B cell (primary cell): ENCODE measurements around the gene LITAFD. TPM values are rescaled to one million over a fixed set of nuclear protein-coding genes. Genes with fewer than 3 reads are reported as not detected.
"Not testable (repeated sequence)": the region's sequence is repeated elsewhere in the genome, so short reads cannot be mapped to it uniquely, and the experiment has no call there.

Source experiments
- ATAC-seq: fragments of 200-7000 bp; cut with Tn5 transposase; one replicate; pipeline ENCODE4 v1.10.0; 2021; ENCODE audit warnings: low read depth, mild to moderate bottlenecking, moderate number of reproducible peaks, moderate library complexity
- CTCF ChIA-PET: fragments of 350-600 bp; sonication (Branson Sonifier 250); formaldehyde crosslinking; loops from one replicate; lab custom pipeline; 2021; ENCODE audit warnings: antibody characterized with exemption, inconsistent platforms; lab: Charles Lee
- POLR2A ChIA-PET: fragments of 350-600 bp; sonication (Branson Sonifier 250); formaldehyde crosslinking; loops from one replicate; lab custom pipeline; 2021; ENCODE audit warnings: antibody characterized with exemption; lab: Charles Lee
- DNase-seq: peaks from one replicate; pipeline ENCODE4 v3.0.0; 2013
- H2AFZ ChIP-seq: 2 replicates; pipeline ENCODE4 v1.6.1; 2012; ENCODE audit warnings: mild to moderate bottlenecking, low read depth, low read length; ENCODE audit not compliant: insufficient read depth, poor library complexity, severe bottlenecking
- H3K27ac ChIP-seq, 2 donors: 1 replicate in 1 of 2; 2 replicates in 1 of 2; pipeline ENCODE4 v1.5.1; 2012 to 2013; ENCODE audit warnings: low read length in 2 of 2, mild to moderate bottlenecking in 2 of 2, moderate library complexity in 1 of 2
- H3K27me3 ChIP-seq, 4 experiments: fragments of 200-600 bp in 1 of 4; sonication (generic) in 1 of 4; replicated peaks in 1 of 4; 1 replicate in 2 of 4; 2 replicates in 2 of 4; pipeline versions ENCODE4 v1.6.1 to v1.7.0; 2013 to 2016; ENCODE audit warnings: low read length in 3 of 4, mild to moderate bottlenecking in 2 of 4, mixed read lengths in 1 of 4, moderate library complexity in 1 of 4; ENCODE audit not compliant: insufficient read depth in 4 of 4, control insufficient read depth in 3 of 4; ENCODE audit errors: control extremely low read depth in 1 of 4
- H3K36me3 ChIP-seq, 2 experiments: replicated peaks in 1 of 2; 1 replicate in 1 of 2; 2 replicates in 1 of 2; pipeline versions ENCODE4 v1.6.1 to v1.7.1; 2013; ENCODE audit warnings: low read length in 1 of 2; ENCODE audit not compliant: insufficient read depth in 2 of 2, control insufficient read depth in 1 of 2; ENCODE audit errors: control extremely low read depth in 1 of 2, extremely low read depth in 1 of 2
- H3K4me1 ChIP-seq, 2 donors: fragments of 200-600 bp in 1 of 2; sonication (generic) in 1 of 2; 1 replicate in 1 of 2; 2 replicates in 1 of 2; pipeline versions ENCODE4 v1.5.1 to v1.6.1; 2013 to 2017; ENCODE audit warnings: low read length in 2 of 2; ENCODE audit not compliant: control insufficient read depth in 2 of 2, insufficient read depth in 2 of 2
- H3K4me2 ChIP-seq: replicated peaks from 2 replicates; pipeline ENCODE3; 2012; ENCODE audit warnings: mild to moderate bottlenecking, low read depth, low read length; ENCODE audit not compliant: poor library complexity, severe bottlenecking
- H3K4me3 ChIP-seq, 5 experiments: fragments of 200-600 bp in 1 of 5; sonication (generic) in 1 of 5; 1 replicate in 3 of 5; 2 replicates in 2 of 5; pipeline versions ENCODE4 v1.5.1 to v1.7.0; 2011 to 2016; ENCODE audit warnings: low read length in 4 of 5, mild to moderate bottlenecking in 4 of 5, low read depth in 2 of 5, control low read depth in 1 of 5, moderate library complexity in 1 of 5; ENCODE audit not compliant: insufficient read depth in 1 of 5; ENCODE audit errors: control extremely low read depth in 1 of 5, extremely low read depth in 1 of 5
- H3K79me2 ChIP-seq: fragments of 200-600 bp; sonication (generic); one replicate; pipeline ENCODE4 v1.6.0; 2016; ENCODE audit warnings: low read length; ENCODE audit not compliant: control insufficient read depth, insufficient read depth
- H3K9ac ChIP-seq: fragments of 200-600 bp; sonication (generic); 2 replicates; pipeline ENCODE4 v1.6.1; 2017; ENCODE audit warnings: mild to moderate bottlenecking, low read length, moderate library complexity
- H3K9me3 ChIP-seq, 3 donors: one replicate each; pipeline versions ENCODE4 v1.6.1 to v1.7.1; 2013; ENCODE audit warnings: low read length in 2 of 3; ENCODE audit not compliant: control insufficient read depth in 2 of 3, insufficient read depth in 1 of 3; ENCODE audit errors: control extremely low read depth in 1 of 3
- H4K20me1 ChIP-seq: 2 replicates; pipeline ENCODE4 v1.6.0; 2012; ENCODE audit warnings: mild to moderate bottlenecking, low read length; ENCODE audit not compliant: insufficient read depth, control insufficient read depth, poor library complexity, severe bottlenecking
- H3K27ac Mint-ChIP-seq: one replicate; pipeline ENCODE4 v1.8.0; 2021; ENCODE audit warnings: mixed read lengths
- H3K27me3 Mint-ChIP-seq: one replicate; pipeline ENCODE4 v1.8.0; 2021; ENCODE audit warnings: mixed read lengths
- H3K4me1 Mint-ChIP-seq: one replicate; pipeline ENCODE4 v1.8.0; 2021; ENCODE audit warnings: mixed read lengths
- H3K4me3 Mint-ChIP-seq: one replicate; pipeline ENCODE4 v1.8.0; 2021; ENCODE audit warnings: mixed read lengths
- H3K9me3 Mint-ChIP-seq: one replicate; pipeline ENCODE4 v1.8.0; 2022; ENCODE audit warnings: mixed read lengths; ENCODE audit not compliant: insufficient read depth
- whole genome bisulfite sequencing: methylation state at CpG from one replicate; pipeline ENCODE4 v1.1.5; 2013; ENCODE audit warnings: missing lambda C conversion rate; ENCODE audit not compliant: insufficient coverage; 5-methylcytosine and 5-hydroxymethylcytosine counted together
- intact Hi-C: fragments of 100-400 bp; cut with micrococcal nuclease; formaldehyde crosslinking; loops from one replicate; pipeline ENCODE4 v1.10.0; 2022
- polyA plus RNA-seq: library from polyadenylated mRNA; depleted of rRNA; stranded (reverse); fragments of >200 nt; gene quantifications from 2 replicates; pipeline ENCODE4 v1.2.3, GENCODE V29; 2012
- total RNA-seq, 2 donors: library from RNA; stranded (reverse); fragments of 120-200 nt in 1 of 2; gene quantifications; 1 replicate in 1 of 2; 2 replicates in 1 of 2; pipeline versions ENCODE4 v1.2.3 to v1.2.4, GENCODE V29; 2013 to 2022

Gene LITAFD
- total and polyA plus RNA-seq, 2 donors (not counting 1 experiment from before 2014, with no cell fraction given) = not detected

DNA sequence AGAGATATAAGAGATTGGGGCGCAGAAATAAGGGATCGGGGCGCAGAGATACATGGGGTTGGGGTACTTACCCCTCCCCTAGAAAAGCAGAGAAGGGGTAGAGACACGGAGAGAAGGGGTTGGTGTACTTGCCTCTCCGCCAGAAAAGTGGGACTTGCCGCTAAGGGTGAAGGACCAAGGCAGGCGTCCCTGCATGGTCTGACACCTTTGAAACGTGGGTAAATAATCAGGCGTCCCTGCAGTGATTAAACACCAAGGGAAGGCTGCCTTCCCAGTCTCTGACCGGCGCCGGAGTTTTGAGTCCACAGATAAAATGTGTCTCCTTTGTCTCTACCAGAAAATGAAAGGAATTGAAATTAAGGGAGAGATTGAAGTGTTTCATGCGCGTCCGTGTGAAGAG is 44.6 kb upstream of the LITAFD start:
- H3K4me3 Mint-ChIP-seq, ATAC-seq, H3K4me1 Mint-ChIP-seq, H3K27ac ChIP-seq, H3K4me1 ChIP-seq, H3K4me2 ChIP-seq, H3K9me3 ChIP-seq, H3K36me3 ChIP-seq, H3K9me3 Mint-ChIP-seq, H2AFZ ChIP-seq, POLR2A ChIA-PET, H3K27me3 ChIP-seq, H3K4me3 ChIP-seq, intact Hi-C loops, H4K20me1 ChIP-seq, H3K27ac Mint-ChIP-seq, H3K9ac ChIP-seq, H3K27me3 Mint-ChIP-seq, DNase-seq, CTCF ChIA-PET: not testable (repeated sequence)
- H3K79me2 ChIP-seq = peaks cover 11% of the 10 kb centered on the region
- 98% methylated on average over 12 of the region's 15 CpGs for WGBS

GRCh38 chr16:8842016-8842415 is 40.1 kb upstream of the LITAFD start:
- H3K27ac ChIP-seq, H3K9ac ChIP-seq, H3K4me2 ChIP-seq, ATAC-seq, H3K79me2 ChIP-seq, H3K27ac Mint-ChIP-seq, H3K4me3 Mint-ChIP-seq, H2AFZ ChIP-seq, H3K4me1 ChIP-seq, intact Hi-C loops, H3K27me3 ChIP-seq, CTCF ChIA-PET, H3K4me1 Mint-ChIP-seq, H4K20me1 ChIP-seq, H3K4me3 ChIP-seq, DNase-seq, H3K27me3 Mint-ChIP-seq, H3K36me3 ChIP-seq, H3K9me3 Mint-ChIP-seq, H3K9me3 ChIP-seq: not testable (repeated sequence)
- WGBS = 98% methylated on average over 3 of the region's 4 CpGs
- POLR2A ChIA-PET = interaction anchor here (0.6 kb wide), 1 partner anchor 1556 kb away, joined by 7 read pairs; no protein-coding TSS in a partner anchor

DNA sequence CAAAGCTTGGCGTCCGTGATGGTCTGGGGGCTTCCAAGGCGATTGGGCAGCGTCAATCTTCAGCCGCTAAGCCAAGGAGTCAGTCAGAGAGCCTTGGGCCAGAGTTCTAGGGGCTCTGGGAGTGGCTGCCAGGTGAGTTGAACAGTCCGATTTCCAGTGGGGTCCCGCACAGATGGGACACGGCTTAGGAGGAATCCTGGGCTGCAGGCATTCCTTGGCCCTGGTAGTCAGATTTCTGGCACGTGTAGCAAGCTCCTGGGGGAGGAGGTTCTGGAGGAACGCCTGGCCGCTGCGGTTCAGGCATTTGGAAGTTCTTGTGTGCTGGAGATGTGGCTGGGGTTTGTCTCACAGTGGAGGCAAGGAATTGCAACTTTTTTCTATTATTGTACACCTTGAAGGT is 38.9 kb upstream of the LITAFD start:
- intact Hi-C loops, H3K79me2 ChIP-seq: not testable (repeated sequence)

More for the DNA sequence above, 38.9 kb upstream of the LITAFD start:
- 96% methylated on average over 6 of the region's 12 CpGs for WGBS
- H3K27me3 Mint-ChIP-seq, CTCF ChIA-PET, H2AFZ ChIP-seq, H3K9me3 ChIP-seq, H3K27me3 ChIP-seq, H3K4me3 ChIP-seq, H4K20me1 ChIP-seq, ATAC-seq, DNase-seq, H3K27ac Mint-ChIP-seq, H3K4me2 ChIP-seq, H3K36me3 ChIP-seq, H3K4me1 Mint-ChIP-seq, H3K4me3 Mint-ChIP-seq, H3K4me1 ChIP-seq, POLR2A ChIA-PET, H3K9ac ChIP-seq, H3K9me3 Mint-ChIP-seq, H3K27ac ChIP-seq: not testable (repeated sequence)
